EH (cell line): Measurements from ENCODE around the gene PHETA1.

Experiments used
- DNase-seq: peaks from one replicate; pipeline ENCODE4 v3.0.0-alpha.2; 2015; ENCODE audit warnings: low read depth

The PHETA1 gene

GRCh38 chr12:111320258-111321050 lies 48.4 kb downstream of the PHETA1 start:
- DNase-seq, result no peak

DNA sequence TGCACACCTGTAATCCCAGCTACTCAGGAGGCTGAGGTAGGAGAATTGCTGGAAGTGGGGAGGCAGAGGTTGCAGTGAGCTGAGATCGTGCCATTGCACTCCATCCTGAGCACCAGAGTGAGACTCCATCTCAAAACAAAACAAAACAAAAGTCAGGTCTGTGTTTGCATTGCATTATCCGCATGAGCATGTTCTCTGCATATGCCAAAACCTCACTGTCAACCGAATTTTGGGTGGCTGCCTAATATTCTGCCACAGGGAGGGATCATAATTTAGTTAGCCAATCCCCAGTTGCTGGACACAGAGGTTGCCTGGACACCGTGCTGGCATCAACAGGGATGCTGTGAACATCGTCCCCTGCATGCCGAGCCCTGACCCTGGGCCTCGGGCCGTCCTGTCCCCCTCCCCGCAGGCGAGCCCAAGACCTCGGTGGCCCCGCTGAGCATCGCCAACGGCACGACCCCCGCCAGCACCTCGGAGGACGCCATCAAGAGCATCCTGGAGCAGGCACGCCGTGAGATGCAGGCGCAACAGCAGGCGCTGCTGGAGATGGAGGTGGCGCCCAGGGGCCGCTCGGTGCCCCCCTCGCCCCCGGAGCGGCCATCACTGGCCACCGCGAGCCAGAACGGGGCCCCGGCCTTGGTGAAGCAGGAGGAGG lies 49.2 kb downstream of the PHETA1 start:
- DNase-seq, result no peak

- no peak for DNase-seq
These were observed 50.4 kb downstream of the PHETA1 start for GRCh38 chr12:111318450-111318849.

- DNase-seq, result no peak
These were observed 52.2 kb downstream of the PHETA1 start for GRCh38 chr12:111316671-111317070.

DNA sequence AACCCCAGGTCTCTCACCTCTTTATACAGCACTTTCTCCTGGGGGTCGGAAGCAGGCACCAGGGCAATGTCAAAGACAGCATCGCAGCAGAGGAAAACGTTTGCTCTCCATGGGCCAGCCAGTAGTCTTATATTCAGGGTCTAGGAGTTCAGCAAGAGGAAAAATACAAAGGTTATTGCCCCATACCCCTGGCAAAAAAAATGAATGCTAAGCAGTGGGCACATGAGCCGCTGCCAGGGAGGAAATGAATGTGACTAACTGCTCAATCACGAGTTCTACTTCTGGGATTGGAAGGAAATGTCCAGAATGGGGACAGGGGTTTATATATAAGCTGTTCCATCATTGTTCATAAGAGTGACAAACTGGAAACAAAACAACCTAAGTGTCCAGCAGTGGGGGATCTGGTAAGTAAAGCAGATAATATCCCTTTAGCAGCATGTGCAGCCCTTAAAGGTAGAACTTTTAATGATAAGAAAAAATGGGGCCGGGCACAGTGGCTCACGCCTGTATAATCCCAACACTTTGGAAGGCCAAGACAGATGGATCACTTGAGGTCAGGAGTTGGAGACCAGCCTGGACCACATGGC lies 53.8 kb downstream of the PHETA1 start:
- no peak for DNase-seq

GRCh38 chr12:111313833-111314259 lies 55.0 kb downstream of the PHETA1 start:
- peak; percentile 67 for DNase-seq

DNA sequence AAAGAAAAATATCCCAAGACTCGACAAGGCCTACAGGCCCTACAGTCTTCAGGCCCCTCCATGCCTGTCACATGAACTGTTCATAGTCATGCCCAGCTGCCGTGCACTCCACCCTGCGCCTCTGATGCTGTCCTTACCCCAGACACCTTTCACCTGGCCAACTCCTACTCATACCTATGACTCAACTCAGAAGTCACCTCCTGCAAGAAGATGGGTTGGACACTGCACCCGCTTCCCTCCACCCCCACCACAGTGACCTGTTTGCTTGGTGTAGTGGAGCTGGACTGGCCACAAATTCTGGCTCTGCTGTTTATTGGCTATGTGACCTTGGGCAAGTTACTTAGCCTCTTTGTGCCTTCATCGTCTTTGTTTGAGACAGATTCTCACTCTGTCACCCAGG lies 56.2 kb downstream of the PHETA1 start:
- DNase-seq, result no peak

DNA sequence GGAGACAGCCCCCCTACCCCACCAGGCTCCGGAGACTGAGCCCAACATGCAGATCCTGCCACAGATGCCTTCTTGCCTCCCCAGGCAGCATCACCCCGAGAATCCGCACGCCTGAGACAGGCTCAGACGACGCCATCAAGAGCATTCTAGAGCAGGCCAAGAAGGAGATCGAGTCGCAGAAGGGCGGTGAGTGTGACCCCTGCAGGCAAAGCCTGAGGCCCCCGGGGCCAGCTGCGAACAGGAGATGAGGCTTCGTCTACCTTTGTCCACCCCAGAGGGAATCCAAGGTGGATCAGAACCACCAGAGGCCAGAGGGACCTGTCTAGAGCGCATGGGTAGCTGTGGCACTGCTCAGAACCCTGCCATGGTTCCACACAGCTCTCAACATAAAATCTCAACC lies 56.9 kb downstream of the PHETA1 start:
- no peak for DNase-seq

DNA sequence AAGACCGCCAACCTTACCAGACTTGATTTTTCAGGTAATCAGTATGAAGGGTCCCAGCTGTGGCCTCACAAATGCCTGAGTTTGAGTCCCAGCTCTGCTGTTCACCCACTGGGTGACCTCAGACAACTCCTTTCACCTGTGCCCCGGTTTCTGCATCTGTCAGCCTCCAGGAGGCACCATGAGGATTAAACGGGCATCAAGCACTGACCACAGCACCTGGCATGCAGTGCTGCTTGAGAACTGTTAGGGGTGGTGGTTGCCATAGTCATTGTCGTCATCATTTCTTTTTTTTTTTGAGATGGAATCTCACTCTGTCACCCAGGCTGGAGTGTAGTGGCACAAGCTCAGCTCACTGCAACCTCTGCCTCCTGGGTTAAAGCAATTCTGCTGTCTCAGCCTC lies 57.9 kb downstream of the PHETA1 start:
- no peak for DNase-seq
